GM19099 (cell line): ENCODE results near the gene LIAS.

Experiments used
- POLR2A ChIP-seq: IDR thresholded peaks from 3 replicates; pipeline ENCODE4 v1.6.1; 2011; ENCODE audit warnings: low read depth; ENCODE audit not compliant: insufficient read length; ENCODE audit errors: extremely low read depth

LIAS gene

DNA sequence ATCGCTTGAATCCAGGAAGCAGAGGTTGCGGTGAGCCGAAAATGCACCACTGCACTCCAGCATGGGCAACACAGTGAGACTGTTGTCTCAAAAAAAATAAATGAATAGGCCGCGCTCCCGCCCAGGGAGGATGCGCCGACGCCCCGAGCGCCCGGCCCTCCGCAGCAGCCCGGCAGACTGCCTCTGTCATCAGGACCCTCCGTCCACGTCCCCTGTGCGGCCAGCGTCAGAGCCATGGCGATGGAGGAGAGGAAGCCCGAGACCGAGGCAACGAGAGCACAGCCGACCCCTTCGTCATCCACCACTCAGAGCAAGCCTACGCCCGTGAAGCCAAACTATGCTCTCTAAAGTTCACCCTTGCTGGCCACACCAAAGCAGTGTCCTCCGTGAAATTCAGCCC, 21.4 kb downstream of the LIAS start:
- no peak for TF ChIP-seq POLR2A

DNA sequence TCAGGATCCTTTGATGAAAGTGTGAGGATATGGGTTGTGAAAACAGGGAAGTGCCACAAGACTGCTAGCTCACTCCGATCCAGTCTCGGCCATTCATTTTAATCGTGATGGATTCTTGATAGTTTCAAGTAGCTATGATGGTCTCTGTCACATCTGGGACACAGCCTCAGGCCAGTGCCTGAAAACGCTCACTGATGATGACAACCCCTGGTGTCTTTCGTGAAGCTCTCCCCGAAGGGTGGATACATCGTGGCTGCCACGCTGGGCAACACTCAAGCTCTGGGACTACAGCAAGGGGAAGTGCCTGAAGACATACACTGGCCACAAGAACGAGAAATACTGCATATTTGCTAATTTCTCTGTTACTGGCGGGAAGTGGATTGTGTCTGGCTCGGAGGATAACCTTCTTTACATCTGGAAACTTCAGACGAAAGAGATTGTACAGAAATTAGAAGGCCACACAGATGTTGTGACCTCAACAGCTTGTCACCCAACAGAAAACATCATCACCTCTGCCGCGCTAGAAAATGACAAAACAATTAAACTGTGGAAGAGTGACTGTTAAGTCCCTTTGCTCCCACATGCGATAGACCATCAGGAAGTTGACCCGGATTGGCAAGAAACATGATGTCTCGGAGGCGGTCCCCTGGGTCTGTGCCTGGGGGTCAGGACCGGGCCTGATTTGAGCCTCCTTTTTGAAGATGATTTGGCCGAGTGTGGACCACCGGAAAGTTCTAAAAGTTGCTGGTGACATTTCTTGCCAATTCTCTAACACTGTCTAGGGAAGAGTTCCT, 22.2 kb downstream of the LIAS start:
- no peak for TF ChIP-seq POLR2A

DNA sequence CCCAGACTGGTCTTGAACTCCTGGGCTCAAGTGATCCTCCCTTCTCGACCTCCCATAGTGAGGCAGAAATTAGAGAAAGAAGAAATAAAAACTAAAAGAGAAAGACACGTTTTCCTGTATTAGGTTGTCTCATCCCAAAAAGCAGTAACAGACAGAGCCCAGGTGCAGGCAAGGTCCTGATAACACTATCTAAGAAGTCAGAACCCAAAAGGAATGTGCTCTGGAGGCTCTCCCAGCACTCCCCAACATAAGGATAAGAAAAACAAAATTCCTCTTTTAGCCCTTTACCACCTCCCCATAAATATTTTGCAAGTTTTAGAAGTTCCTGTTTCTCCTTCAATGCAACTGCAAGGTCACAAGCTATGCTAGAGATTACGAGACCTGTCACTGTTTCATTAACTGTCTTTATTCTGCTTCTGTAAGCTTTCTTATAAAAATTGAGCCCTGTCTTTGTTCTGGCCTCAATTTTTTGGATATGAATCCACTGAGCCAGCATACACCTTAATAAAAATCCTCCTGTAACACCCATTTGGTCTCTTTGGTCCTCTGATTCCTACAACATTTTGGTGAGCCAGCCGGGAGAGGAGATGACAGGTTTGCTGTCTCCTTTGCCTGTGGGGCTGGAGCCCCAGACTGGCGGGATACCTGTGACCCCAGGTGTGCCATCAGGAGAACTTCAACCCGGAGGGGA, 25.9 kb downstream of the LIAS start:
- no peak for TF ChIP-seq POLR2A

DNA sequence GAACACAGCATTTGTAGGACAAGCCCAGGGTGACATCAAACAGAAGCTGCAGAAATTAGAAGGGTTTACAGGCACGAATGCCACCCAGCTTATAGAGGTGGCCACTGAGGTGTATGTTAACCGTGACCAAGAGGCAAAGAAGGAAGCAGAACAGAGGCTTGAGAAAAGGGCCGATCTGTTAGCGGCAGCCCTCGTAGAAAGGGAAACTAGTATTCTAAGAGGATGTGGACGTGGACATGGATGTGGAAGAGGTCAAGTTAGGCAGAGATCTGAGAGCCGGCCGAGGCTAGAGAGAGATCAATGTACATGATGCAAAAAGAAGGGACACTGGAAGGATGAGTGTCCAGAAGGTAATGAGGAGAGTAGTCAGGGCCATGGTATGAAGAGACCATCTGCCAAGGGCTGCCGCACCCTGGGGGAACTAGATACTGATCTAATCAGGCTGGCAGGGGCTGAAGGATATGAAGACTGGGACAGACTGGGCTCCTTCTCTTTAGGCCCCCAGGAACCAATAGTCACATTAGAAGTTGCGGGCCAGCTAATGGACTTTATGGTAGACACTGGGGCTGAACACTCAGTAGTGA, 27.5 kb downstream of the LIAS start:
- TF ChIP-seq POLR2A: no peak

DNA sequence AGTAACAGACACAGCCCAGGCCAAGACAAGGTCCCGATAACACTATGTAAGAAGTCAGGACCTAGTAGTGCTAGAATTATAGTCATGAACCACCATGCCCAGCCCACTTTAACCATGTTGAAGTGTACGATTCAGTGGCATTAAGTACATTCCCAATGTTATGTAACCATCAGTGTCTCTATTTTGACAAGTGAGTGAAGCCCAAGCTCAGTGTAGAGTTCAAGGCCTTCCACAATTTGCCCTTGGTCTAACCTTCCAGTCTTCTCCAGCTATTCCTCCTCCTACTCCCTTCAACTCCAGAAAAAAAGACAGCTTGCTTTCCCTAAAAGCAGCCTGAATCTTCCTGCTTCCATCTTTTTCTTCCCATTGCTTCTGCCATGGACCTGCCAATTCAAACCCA, 31.5 kb downstream of the LIAS start:
- no peak for TF ChIP-seq POLR2A

DNA sequence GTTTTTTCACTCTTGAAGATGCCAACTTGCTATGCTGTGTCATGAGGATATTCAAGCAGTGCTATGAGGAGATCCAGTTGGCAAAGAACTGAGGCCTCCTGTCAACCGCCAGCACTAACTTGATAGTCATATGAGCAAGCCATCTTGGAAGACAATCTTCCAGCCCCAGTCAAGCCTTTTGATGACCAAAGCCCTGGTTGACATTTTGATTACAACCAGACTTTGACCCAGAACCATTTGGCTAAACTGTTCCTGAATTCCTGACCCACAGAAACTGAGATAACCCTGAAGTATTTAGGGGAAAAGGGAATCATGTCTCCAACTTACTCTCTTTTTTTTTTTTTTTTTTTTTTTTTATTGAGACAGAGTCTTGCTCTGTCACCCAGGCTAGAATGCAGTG, 35.5 kb downstream of the LIAS start:
- no peak for TF ChIP-seq POLR2A

DNA sequence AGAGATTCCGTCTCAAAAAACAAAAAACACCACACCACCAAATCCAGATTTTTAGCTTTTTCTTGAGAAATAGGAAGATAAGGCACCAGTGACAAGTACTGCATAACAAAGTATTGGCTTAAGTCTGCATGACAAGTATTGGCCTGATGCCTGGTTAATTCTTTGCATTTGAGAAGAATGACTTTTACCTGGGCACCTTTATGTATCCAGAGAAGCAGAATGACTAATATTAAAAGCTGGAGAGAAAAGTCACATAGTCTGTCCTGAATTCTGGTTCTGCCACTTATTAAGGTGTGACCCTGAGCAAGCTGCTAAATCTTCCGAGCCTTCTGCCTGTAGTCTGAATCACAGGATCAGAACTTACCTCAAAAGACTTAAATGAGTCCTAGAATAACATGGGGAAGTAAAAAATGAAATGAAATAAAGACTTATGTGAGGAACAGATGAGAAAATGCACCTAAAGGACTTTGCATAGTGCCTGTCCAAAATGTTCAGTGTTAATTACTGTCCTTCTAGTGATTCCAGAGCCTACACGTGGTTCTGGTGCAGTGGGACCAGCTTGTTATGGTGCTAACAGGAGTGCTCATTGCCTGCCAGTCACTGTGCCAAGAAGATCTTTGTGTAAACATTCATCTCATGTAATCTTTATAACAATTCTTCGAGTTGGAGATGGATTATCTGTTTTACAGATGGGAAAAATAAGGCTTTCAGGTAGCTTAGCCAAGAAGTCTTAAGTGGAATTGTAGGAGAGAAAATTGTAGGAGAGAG, 36.8 kb downstream of the LIAS start:
- TF ChIP-seq POLR2A: no peak

DNA sequence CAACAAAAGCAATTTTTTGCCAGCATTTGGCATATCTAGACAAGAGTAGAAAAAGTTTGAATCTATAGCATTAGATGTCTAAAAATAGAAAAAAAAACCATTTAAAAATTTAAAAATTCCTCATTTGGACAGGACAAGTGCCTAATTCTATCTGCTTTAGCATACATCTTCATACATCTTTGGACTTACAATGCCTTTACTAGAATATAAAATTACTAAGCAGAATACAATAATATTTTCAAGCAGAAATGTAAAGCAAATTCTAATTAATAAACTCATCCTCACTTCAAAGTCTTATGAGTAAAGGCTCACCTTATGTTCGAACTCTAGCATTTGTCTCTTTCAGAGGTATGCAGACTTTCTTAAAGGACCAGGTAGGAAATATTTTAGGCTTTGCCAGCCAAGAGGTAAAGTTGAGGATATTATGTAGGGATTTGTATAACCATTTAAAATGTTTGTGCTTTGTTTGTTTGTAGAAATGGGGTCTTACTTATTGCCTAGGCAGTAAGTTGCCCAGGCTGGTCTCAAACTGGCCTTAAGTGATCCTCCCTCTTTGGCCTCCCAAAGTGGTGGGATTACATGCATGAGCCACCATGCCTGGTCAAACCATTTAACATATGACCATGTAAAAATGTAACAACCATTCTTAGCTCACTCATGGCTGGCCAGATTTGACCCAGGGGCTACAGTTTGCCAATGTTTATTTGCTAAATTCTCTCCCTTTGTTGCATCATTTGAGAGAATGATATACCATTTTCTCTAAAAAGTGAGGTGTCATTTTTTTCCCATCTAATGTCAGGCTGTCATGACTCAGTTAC, 39.3 kb downstream of the LIAS start:
- TF ChIP-seq POLR2A: no peak

DNA sequence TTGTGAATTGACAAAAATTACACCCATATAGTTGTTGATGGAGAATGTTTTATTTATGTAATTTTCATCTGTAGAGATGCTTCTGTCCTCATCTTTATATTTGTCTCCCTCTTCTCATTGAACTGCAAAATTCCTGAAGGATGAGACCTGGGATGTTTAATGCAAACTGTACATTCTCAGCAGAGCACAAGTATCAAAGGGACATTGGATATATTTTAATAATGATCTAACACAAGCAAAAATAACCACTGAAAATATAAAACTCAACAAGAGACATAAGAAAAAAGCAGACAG, 39.8 kb downstream of the LIAS start:
- TF ChIP-seq POLR2A: no peak

DNA sequence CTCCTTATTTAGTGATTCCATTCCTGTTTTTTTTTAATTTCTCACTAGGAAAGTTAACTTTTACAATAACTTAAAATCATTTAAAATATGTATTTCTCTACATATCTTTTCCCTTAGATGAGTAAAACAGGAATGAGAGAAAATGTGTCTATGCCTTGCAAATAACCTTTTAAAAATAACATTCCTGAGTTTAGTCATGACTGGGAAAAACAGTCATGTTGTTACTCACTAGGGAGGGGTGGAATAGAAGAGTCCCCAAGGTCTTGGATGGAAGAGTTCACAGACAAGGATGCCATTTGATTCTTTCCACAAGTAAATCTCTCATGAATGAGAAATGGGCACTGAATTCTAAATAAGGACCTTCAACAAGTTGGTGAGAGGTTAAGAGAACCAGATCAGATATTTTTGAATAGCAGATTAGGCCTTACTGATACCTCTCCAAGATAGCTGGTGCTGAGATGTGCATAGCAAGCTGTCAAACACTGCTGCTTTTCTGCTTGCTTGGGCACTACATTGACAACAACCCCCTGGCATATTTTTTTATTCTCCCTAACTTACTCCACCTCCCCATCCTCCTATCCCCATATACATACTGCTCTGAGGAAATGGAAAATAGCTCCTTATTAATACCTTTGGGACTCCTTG, 43.3 kb downstream of the LIAS start:
- TF ChIP-seq POLR2A: no peak

DNA sequence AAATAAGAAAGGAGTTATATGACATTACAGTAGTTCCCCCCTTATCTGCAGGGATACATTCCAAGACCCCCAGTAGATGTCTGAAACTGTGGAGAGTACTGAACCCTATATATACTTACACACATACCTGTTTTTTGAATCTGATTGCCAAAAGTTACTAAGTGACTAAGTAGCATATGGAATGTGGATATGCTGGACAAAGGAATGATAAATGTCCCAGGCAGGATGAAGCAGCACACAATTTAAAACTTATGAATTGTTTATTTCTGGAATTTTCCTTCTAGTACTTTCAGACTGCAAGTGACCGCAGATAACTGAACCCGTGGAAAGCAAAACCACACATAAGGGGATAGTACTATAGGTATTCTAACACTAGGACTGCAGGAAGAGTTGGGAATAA, 45.7 kb downstream of the LIAS start:
- TF ChIP-seq POLR2A: no peak

DNA sequence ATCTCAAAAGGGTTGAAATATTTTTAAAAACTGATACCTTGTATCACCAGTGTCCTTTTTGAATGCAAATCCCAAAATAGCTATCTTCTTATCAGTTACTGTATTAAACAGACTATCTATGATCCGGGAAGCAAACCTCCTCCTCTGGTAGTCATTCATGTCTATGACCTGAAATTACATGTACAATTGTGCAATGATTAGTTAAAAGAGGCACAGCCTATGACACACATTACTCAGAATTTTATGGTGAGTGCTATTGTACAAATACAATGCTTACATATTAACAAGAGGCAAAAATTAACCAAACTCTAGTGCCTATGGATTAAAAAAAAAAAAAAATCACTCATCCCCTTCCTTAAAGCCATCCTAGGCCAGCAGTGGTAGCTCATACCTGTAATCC, 46.7 kb downstream of the LIAS start:
- no peak for TF ChIP-seq POLR2A

DNA sequence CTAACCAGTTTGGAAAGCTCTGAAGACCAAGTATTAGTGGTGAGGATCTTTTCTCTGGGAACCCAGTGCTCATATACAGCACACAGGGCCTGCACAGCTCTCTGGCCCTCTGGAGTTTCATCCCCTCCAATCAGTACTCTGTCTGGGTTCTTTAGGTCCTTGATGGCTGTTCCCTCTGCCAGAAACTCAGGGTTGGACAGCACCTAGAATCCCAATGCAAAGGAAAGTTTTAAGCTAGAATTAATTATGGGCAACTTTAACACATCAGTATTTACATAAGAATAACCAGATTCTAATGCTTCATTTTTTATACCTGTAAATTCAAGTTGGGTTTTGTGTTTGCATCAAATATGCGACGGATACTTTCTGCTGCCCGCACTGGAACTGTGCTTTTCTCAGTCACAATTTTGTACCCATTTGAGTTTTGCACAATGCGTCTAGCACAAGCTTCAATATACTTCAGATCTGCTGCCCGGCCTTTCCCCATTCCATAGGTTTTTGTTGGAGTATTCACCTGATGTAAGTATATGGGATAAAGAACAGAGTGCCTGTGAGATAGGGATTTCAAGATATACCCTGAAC, 51.6 kb downstream of the LIAS start:
- TF ChIP-seq POLR2A: no peak

DNA sequence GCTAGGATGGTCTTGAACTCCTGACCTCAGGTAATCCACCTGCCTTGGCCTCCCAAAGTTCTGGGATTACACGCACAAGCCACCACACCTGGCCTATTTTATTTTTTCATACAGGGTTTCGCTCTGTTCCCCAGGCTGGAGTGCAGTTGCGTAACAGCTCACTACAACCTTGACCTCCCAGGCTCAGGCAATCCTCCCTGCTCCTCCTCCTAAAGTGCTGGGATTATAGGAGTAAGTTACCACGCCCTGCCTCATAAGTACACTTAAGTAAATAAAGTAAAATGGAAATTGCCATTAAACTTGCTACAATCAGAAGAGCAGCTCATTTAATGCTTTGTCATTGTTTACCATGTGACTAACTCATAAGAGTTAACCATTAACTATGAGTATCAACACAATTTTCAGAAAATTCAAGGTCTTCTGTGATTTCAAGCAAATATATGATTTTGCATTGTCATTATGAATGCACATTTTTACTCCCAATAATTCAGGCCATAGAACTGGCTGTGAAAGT, 56.1 kb downstream of the LIAS start:
- TF ChIP-seq POLR2A: no peak
